KOPT-K1 (cell line): Measurements from ENCODE around the gene PPFIBP2.

ENCODE experiments used
- H3K27ac ChIP-seq: fragments of 200-600 bp; sonication (generic); 2 replicates; pipeline ENCODE4 v1.5.1; 2016; ENCODE audit warnings: antibody characterized with exemption, mild to moderate bottlenecking, low read depth, low read length; ENCODE audit not compliant: poor library complexity, severe bottlenecking
- H3K36me3 ChIP-seq: fragments of 200-600 bp; sonication (generic); 2 replicates; pipeline ENCODE4 v1.5.1; 2017; ENCODE audit warnings: antibody characterized with exemption, mild to moderate bottlenecking, low read length, moderate library complexity; ENCODE audit not compliant: insufficient read depth
- H3K9me3 ChIP-seq: fragments of 200-600 bp; sonication (generic); 2 replicates; pipeline ENCODE4 v1.5.1; 2017; ENCODE audit warnings: antibody characterized with exemption, low read length, mild to moderate bottlenecking; ENCODE audit not compliant: insufficient read depth, poor library complexity, severe bottlenecking

PPFIBP2 gene

DNA sequence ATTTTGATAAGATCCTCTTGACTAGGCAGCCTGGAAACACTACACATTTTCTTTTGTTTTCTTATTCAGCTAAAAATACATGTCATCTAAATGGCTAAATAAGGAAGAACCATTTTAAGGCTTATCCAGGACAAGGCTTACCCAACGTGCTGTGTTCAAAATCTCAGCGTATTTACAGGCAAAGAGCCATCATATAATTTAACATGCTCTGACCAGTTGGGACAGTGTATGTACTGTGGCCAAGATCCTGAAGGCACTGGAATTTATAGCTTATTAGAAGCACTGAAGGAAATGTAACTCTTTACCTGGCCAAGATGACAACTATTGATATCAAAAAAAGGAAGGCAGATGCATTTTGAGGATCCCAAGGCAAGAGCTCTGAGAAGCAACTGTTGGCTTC lies 71.1 kb downstream of the PPFIBP2 start:
- no peaks in the 10 kb centered on the region for H3K36me3 ChIP-seq
- H3K9me3 ChIP-seq = no peaks in the 10 kb centered on the region
- H3K27ac ChIP-seq = no peak overlapping the region

GRCh38 chr11:7585816-7586215 lies 72.0 kb downstream of the PPFIBP2 start:
- H3K9me3 ChIP-seq = no peaks in the 10 kb centered on the region
- no peak overlapping the region for H3K27ac ChIP-seq
- no peaks in the 10 kb centered on the region for H3K36me3 ChIP-seq

DNA sequence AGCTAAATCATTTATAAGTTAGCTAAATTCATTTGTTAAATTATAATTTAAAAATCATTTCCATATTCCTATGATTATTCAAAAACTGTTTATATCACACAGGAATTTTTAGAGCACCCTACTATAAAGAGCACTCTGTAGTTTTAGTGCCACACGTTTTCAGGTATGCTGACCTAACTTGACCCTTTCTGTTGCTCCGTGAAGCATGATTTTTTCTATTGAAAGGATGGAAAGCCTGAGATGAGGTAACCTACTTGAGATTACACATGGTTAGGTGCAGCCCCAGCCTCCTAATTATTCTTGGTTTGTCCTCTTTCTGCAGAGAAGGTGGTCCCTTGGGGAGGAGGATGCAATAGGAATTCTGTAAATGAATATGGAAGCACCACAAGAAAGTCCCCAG lies 72.6 kb downstream of the PPFIBP2 start:
- Histone ChIP-seq H3K36me3 (no peaks in the 10 kb centered on the region), H3K9me3 (no peaks in the 10 kb centered on the region), H3K27ac (no peak overlapping the region)

DNA sequence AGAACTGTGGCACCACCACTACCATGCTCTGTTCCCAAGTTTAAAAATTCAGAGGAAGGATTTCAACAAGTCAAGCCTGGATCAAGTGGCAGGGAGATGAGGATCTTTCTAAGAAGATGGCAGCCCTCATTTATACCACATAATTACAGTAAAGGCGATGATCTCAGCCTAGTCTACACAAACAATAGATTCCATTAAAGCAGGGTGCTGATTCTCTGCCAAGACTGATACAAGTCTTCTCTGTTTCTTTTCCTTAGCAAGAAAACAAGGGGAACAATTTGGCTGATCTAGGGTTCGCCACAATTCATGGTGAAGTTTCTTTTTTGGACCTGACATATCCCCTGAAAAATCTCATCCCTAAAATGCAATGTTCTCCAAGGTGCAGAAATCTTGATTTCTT lies 73.9 kb downstream of the PPFIBP2 start:
- Histone ChIP-seq H3K27ac (no peak overlapping the region), H3K9me3 (no peaks in the 10 kb centered on the region), H3K36me3 (no peaks in the 10 kb centered on the region)

- no peak overlapping the region for H3K27ac ChIP-seq
- no peaks in the 10 kb centered on the region for H3K9me3 ChIP-seq
- no peaks in the 10 kb centered on the region for H3K36me3 ChIP-seq
Observed at GRCh38 chr11:7589861-7590260, 76.1 kb downstream of the PPFIBP2 start.

DNA sequence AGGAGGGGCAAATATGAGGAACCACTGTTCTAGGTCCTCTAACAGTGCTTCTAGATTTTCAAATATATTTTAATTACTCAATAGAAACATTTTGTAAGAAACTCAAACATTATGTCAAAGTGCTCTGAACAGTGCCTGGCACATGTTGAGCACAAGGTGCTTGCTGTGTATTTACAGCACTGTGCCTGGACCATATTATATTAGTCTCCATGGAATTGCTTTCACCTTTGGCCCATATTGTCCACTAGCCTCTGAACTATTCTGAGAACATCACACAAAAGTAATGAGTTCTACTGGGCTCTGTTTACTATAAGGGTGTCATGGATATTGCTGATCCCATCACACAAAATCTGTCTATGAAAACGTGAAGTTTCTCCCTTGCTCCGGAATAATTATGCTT lies 76.7 kb downstream of the PPFIBP2 start:
- H3K36me3 ChIP-seq = no peaks in the 10 kb centered on the region
- H3K27ac ChIP-seq = no peak overlapping the region
- no peaks in the 10 kb centered on the region for H3K9me3 ChIP-seq

DNA sequence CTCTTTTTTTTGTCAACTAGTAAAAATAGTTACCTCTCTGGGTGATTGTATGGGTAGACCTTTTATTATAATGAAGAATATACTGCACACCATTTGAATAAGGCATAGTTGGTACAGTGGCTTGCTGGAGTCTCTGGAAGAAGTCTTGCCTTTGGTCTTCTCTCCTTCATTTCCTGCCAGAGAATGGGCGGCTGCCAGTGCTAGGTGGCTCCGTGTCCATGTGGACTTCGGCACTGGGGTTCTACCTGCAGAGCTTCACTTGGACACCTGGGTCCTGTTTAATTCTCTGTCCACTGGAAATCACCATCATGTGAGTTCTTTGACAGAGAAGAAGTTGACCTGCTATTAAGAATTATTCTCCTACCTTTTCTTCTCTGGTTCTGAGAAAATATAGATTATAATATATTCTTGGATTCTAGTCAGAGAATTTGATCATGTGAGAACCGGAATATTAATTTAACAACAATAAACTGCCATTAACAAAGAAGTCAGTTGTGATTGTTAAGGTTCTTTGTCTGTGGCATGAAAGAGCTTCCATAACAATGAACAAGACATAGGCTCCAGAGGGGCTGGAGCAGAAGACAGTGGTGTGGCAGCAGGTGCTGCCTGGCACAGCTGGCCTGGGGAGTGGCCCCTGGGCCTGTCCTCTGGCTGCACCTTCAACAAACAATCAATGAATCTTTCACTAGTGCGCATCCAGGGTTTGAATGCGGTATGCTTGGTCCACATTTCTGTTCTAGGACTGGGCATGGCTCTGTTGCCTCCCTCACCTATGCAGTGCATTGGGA lies 77.5 kb downstream of the PPFIBP2 start:
- no peaks in the 10 kb centered on the region for H3K9me3 ChIP-seq
- H3K27ac ChIP-seq = no peak overlapping the region
- no peaks in the 10 kb centered on the region for H3K36me3 ChIP-seq

GRCh38 chr11:7591987-7592386 lies 78.2 kb downstream of the PPFIBP2 start:
- Histone ChIP-seq H3K27ac (no peak overlapping the region), H3K9me3 (no peaks in the 10 kb centered on the region), H3K36me3 (no peaks in the 10 kb centered on the region)

DNA sequence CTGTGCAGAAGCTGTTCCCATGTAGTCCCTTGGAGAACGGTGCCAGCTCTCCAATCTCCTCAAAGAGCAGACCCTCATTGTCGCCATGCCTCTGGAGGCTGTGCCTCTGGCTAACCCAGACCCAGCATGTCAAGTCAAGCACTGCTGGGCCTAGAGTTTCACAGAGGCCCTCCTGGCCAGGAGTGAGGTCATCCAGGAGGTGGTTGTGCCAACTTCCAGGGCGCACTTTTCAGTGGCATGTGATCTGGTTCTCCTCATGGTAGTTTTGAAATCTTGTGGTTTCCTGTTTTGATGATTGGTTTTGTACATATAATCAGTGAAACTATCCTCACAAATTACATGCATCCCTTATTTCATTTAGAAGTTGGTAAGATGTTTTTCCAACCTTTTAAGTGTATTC lies 78.9 kb downstream of the PPFIBP2 start:
- H3K27ac ChIP-seq = no peak overlapping the region
- H3K9me3 ChIP-seq = no peaks in the 10 kb centered on the region
- H3K36me3 ChIP-seq = no peaks in the 10 kb centered on the region

- Histone ChIP-seq H3K9me3 (no peaks in the 10 kb centered on the region), H3K27ac (no peak overlapping the region), H3K36me3 (no peaks in the 10 kb centered on the region)
Observed at GRCh38 chr11:7593481-7593880, 79.7 kb downstream of the PPFIBP2 start.

DNA sequence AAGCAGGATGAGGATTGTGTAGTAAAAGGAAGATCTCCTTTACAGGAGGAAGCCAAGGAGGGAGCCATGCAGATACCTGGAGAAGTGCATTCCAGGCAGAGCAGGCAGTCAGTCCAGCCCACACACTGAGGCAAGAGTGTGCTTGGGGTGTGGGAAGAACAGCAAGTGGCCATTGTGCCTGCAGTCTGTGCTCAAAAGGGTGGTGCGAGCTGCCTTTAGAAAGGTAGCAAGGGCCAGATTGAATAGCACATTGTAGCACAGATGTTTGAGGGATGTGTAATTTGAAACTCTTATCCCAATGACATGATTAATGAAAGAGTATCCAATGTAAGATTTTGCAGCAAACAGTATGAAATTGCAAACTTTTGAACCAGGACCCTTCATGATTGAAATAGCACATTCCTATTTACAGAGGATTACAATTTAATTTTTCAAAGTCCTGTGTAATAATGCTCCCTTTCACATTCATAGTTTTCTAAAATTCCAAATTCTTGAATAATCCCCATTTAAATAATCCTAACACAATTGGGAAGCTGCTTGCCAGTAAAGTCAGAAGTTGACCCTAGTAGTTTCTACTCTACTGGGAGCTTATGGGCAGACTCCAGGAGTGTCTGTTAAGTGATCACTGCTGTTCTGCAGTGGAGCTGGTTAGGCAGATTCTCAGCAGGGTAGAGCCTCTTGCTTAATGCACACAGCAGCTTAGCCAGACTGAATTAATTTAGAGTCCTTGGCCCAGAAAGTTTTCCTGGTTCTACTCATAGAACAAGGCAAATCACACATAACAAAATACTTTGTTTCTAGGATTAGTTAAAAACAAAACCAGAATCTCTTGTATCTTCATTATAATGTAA lies 81.4 kb downstream of the PPFIBP2 start:
- Histone ChIP-seq H3K36me3 (no peaks in the 10 kb centered on the region), H3K27ac (no peak overlapping the region), H3K9me3 (no peaks in the 10 kb centered on the region)

DNA sequence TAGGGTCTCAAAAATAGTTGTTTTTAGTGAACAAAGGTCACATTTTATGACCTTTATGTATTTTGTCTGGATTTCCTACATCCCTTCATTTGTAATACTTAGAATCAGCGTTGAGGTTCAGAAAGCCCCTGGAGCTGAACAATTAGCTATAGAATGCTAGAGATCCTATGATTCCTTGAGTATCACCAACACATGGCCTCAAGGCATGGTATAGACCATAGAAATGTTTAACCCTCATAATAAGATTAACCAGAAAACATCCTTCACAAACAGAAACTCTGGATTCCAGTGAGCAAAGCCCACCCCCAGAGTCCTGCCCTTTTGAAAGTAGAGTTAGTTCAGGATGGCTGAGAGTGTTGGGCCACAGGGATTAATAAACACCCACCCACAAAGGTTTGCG lies 82.2 kb downstream of the PPFIBP2 start:
- Histone ChIP-seq H3K27ac (no peak overlapping the region), H3K9me3 (no peaks in the 10 kb centered on the region), H3K36me3 (no peaks in the 10 kb centered on the region)

DNA sequence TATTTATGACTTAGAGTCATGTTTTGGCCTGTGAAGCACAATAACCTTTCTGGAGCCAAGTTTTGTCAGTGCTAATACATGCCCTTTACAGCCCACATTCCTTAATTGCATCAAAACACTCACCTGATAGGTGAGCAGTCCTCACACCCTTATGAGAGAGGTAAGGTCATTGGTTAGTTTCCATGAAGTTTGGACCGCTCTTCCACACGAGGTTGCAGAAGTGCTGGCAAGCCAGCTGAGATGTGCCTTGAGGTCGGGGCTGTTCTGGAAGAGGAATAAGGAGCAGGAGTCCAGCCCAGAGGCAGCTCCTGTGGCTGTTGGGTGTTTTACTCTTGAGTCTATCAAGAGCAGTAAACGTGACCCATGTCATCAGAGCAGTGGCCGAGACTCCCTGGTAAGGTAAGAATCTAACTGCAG lies 83.2 kb downstream of the PPFIBP2 start:
- H3K27ac ChIP-seq = no peak overlapping the region
- H3K9me3 ChIP-seq = no peaks in the 10 kb centered on the region
- H3K36me3 ChIP-seq = no peaks in the 10 kb centered on the region

DNA sequence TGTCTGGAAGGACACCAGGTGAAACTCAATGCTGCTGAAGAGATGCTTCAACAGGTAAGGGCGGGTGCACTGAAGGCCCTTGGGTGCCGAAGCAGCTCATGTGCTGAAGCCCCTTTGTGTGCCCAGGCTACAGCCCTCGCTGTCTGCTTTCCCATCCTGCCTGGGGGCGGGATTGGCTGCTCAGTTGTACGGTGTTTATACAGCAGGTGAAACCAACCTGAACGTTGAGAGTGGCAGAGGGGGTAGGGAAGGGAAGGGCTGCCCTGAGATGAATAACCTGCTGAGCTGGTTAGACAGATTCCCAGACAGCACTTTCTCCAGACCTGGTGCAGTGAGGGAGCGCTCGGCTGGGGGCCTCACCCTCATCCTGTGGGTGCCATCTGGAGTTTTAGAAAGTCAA lies 83.8 kb downstream of the PPFIBP2 start:
- Histone ChIP-seq H3K9me3 (no peaks in the 10 kb centered on the region), H3K27ac (no peak overlapping the region), H3K36me3 (no peaks in the 10 kb centered on the region)

DNA sequence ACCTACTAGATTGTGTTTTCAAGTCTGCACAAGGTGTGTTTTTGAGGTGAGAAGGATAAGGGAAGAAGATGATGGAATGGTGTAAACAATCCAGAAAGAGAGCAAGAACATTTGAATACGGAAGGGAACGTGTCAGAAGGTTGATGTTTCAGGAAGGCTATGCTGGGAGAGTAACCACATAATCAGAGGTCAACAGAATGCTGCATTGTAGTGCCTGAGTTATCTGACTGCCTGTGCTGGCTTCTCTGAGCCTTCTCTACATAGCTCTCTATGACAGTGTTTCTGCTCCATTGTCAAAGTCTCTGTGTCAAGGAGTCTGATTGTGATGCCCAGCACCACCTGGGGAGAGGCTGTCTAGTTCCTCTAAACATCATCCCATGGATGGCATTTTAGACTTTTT lies 85.4 kb downstream of the PPFIBP2 start:
- H3K36me3 ChIP-seq = no peaks in the 10 kb centered on the region
- H3K27ac ChIP-seq = no peak overlapping the region
- no peaks in the 10 kb centered on the region for H3K9me3 ChIP-seq
